H1 (cell line): ENCODE results near the gene MPND.

Experiments
- BCL11A ChIP-seq, 2 experiments: IDR thresholded peaks; one replicate each; pipeline ENCODE4 v1.6.1; 2011; ENCODE audit warnings: low read depth in 2 of 2, low read length in 2 of 2, mild to moderate bottlenecking in 2 of 2
- CEBPB ChIP-seq: IDR thresholded peaks from 2 replicates; pipeline ENCODE4 v1.6.1; 2012; ENCODE audit warnings: low read depth, low read length
- CTCF ChIP-seq, 3 experiments: IDR thresholded peaks; 1 replicate in 2 of 3; 2 replicates in 1 of 3; pipeline versions ENCODE4 v1.5.1 to v1.6.1; 2011; ENCODE audit warnings: low read length in 3 of 3, mild to moderate bottlenecking in 3 of 3, inconsistent platforms in 2 of 3, low read depth in 1 of 3, moderate library complexity in 1 of 3; ENCODE audit not compliant: insufficient read depth in 1 of 3; ENCODE audit errors: control extremely low read depth in 1 of 3
- E2F6 ChIP-seq: IDR thresholded peaks from 2 replicates; pipeline ENCODE4 v1.6.1; 2012; ENCODE audit warnings: inconsistent platforms
- EP300 ChIP-seq, 2 experiments: IDR thresholded peaks; 1 replicate in 1 of 2; 2 replicates in 1 of 2; pipeline ENCODE4 v1.6.1; 2011 to 2012; ENCODE audit warnings: low read depth in 2 of 2, low read length in 2 of 2, mild to moderate bottlenecking in 2 of 2, borderline replicate concordance in 1 of 2, inconsistent platforms in 1 of 2, moderate library complexity in 1 of 2
- EZH2 ChIP-seq: fragments of 200-600 bp; sonication (generic); IDR thresholded peaks from 2 replicates; pipeline ENCODE4 v1.7.1; 2012; ENCODE audit warnings: low read depth, mild to moderate bottlenecking, moderate library complexity, low read length, inconsistent platforms; ENCODE audit not compliant: severe bottlenecking
- MAX ChIP-seq: IDR thresholded peaks from 2 replicates; pipeline ENCODE4 v1.6.1; 2012; ENCODE audit warnings: inconsistent platforms
- NRF1 ChIP-seq: IDR thresholded peaks from 2 replicates; pipeline ENCODE4 v1.6.1; 2011; ENCODE audit warnings: mild to moderate bottlenecking, low read depth, low read length, improper control_type of control experiment
- PHF8 ChIP-seq: fragments of 200-600 bp; sonication (generic); conservative IDR thresholded peaks from 2 replicates; pipeline ENCODE4 v1.7.1; 2012; ENCODE audit warnings: low read depth, mild to moderate bottlenecking, inconsistent platforms, low read length, moderate library complexity
- POLR2AphosphoS5 ChIP-seq: IDR thresholded peaks from 2 replicates; pipeline ENCODE4 v1.6.1; 2011; ENCODE audit warnings: low read depth, low read length
- RAD21 ChIP-seq, 2 experiments: IDR thresholded peaks in 1 of 2; conservative IDR thresholded peaks in 1 of 2; 2 replicates each; pipeline ENCODE4 v1.6.1; 2011; ENCODE audit warnings: low read depth in 2 of 2, low read length in 2 of 2, improper control_type of control experiment in 1 of 2, inconsistent platforms in 1 of 2, mild to moderate bottlenecking in 1 of 2, moderate library complexity in 1 of 2
- TAF1 ChIP-seq: IDR thresholded peaks from 2 replicates; pipeline ENCODE4 v1.6.1; 2011; ENCODE audit warnings: mild to moderate bottlenecking, low read depth, low read length
- ZNF274 ChIP-seq: IDR thresholded peaks from 2 replicates; pipeline ENCODE4 v1.7.0; 2012; ENCODE audit warnings: low read length, borderline replicate concordance; ENCODE audit errors: extremely low read depth

GRCh38 chr19:4390017-4390566, 46.7 kb downstream of the MPND start:
- TF ChIP-seq CTCF (IDR thresholded peaks at IDR 0.05; ENCODE audit: control extremely low read depth in 1 of 3, insufficient read depth in 1 of 3, low read depth in 1 of 3, low read length in 3 of 3) (no peak), E2F6 (no peak), TAF1 (no peak), MAX (no peak), POLR2AphosphoS5 (no peak), EZH2 (no peak), CEBPB (no peak), PHF8 (no peak), NRF1 (no peak), BCL11A (IDR thresholded peaks at IDR 0.05; ENCODE audit: low read depth in 2 of 2, low read length in 2 of 2) (no peak), EP300 (IDR thresholded peaks at IDR 0.05; ENCODE audit: borderline replicate concordance in 1 of 2, low read depth in 2 of 2, low read length in 2 of 2) (no peak), ZNF274 (no peak), RAD21 (IDR thresholded peaks at IDR 0.05 in 1 of 2, conservative IDR thresholded peaks at IDR 0.05 in 1 of 2; ENCODE audit: low read depth in 2 of 2, low read length in 2 of 2) (no peak)
